GM04503 (cell line): ENCODE results near the gene WDR77.

Experiments used
- DNase-seq: peaks from one replicate; pipeline ENCODE4 v3.0.0-alpha.2; 2012; ENCODE audit warnings: low read depth

WDR77 gene

DNA sequence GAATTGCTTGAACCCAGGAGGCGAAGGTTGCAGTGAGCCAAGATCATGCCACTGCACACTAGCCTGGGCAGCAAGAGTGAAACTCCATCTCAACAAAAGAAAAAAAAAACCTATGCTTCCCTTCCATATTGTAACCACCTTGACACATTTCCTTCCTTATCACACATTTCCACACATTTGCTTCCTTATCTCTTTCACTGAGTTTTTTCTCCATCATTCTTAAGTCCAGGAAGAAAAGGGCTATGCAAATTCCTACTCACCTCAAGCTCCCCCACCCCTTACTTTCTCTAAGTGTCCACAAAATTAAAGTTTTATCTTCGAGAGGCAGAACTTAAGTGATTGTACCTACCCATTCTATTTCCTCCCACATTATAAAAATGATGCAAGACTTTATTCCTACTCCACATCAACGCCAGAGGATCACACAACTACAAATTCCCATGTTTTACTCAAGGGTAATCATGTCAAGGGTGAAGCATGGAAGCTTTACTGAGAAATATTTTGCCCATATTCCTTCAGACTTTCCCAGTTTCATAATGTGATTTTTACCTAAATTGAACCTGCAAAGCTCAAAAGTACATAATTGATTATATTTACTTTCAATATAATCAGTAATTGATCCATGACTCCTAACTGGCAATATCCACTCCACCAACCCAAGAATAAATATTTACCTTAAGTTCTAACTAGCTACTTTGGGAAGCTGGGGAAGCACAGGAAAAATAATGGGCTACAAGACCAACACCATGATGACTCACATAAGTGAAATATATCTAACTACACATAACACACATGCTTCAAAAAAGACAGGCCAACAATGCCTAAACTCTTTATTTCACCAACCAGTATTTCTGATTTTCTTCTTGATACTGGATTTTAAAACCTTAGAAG is 9.3 kb downstream of the WDR77 start:
- no peak for DNase-seq

- no peak for DNase-seq
Observed at GRCh38 chr1:111436726-111437125, 12.3 kb downstream of the WDR77 start.

DNA sequence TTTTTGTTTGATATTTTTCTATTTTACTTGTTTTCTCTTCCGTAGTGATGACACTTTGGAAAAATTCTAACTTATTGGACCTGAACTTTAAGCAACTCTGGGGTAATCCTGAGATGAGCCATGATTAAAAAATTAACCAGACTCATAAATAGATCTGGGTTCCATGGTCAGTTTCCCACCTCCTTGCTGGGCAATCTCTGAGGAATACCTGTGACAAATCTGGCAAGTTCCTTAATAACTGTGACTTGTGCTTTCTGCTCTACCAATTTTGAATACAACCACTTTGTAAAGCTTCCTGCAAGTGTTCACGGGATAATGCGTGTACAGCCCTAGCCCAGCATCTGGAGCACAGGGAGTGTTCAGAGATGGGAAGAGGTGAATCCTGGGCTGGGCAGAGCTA is 24.8 kb downstream of the WDR77 start:
- no peak for DNase-seq

DNA sequence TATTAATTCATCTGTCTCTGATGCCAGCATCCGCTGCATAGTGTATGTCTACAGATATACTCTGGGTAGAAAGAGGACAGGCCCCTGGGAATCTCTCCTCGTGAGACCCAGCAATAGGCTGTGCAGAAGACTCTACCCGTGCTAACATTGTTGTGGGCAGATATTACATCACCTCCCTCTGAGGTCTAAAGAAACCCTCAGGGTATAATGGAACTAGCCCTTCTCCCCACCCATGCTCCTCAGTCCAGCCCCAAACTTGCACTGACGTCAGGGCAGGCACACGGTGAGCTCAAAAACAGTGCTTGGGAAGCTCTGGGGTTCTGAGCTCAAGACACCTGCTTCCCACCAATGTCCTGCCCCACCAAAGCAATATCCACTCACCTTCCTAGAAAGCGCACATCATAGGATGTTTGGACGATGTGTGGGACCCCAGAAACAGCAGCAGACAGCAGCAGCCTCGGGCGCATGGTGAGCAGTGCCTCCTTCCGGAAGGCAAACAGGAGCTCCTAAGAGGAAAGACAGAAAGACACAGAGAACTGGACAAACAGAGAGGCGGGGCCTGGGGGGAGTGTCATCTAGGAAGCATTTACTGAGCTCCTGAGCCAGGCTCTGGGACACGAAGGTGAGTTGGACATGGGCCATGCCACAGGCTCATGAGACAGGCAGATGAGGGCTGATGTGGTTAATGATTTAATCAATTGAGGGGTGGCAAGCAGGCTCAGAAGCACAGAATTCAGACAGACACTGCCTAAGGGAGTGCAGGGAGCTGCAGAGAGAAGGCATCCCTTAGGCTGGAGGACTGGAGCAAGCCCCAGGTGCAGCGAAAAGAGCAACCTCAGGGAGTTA is 26.3 kb downstream of the WDR77 start:
- no peak for DNase-seq

DNA sequence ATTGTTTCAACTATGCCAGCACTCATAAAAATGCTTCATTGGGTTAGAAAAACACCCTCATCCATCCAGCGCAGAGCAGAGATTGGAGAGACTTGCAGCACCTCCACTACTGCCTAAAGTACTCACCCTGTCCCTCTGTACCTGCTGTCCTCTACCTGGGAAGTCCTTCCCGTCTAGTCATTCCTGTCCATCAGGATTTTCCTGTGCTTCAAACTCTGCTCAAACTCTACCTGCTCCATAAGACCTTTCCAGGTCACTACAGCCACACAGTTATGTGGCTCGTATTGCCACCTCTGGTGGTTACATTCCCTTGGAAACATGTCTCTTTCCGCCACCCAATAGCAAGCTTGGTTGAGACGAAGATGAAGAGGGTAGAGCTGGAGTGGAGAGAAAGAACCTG is 28.7 kb downstream of the WDR77 start:
- DNase-seq, result no peak

DNA sequence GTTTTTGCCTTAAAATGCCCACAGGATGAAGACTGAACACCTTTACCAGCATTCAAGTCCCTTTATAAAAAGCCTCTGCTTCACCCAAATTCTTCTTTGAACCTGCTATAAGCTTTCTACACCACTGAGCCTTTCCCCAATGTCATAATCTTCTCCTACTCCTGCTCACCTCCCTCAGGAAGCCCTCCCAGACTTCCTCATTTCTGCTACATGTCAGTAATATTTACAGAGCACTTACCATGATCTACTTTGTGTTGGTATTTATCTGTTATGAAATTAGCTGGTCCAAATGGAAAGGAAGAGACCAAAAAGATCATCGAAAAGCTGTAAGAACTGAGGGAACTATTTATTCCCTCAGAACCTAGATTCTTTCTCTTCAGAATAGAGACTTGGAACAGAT is 30.0 kb downstream of the WDR77 start:
- DNase-seq, result no peak

GRCh38 chr1:111417755-111418154 is 31.3 kb downstream of the WDR77 start:
- peak; percentile 20 for DNase-seq

- no peak for DNase-seq
Observed at GRCh38 chr1:111415461-111415860, 33.6 kb downstream of the WDR77 start.

DNA sequence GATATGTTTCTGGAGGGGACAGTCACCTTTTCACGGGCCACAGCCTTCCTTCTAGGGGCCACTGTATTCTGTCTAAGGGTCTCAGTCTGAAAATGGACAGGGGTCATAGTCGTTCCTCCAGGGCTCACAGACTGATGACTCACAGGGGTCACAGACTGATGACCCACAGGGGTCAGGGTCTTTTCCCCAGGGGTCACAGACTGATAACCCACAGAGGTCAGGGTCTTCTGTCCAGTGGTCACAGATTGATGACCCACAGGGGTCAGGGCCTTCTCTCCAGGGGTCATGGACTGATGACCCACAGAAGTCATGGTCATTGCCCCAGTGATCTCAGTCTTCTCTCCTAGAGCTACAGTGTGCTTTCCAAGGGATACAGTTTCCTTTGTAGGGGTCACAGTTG is 34.3 kb downstream of the WDR77 start:
- DNase-seq, result no peak

DNA sequence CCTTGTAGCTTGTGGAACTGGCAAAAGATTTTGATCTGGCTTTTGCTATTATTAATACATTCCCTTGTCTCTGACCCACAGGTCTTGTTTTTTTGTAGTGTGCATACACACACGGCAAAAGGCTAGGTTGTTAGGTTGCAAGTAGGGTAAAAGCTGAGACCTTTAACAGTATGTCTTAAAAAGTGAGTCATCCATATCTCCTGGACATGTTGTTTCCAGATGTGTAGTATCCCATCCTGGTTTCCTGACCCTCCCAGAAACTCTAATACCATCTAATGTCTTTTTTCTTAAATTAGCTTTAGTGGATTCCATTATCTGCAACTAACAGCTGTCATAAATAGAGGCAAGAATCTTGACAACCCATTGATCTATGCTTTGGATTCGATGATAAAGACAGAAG is 36.2 kb downstream of the WDR77 start:
- no peak for DNase-seq

DNA sequence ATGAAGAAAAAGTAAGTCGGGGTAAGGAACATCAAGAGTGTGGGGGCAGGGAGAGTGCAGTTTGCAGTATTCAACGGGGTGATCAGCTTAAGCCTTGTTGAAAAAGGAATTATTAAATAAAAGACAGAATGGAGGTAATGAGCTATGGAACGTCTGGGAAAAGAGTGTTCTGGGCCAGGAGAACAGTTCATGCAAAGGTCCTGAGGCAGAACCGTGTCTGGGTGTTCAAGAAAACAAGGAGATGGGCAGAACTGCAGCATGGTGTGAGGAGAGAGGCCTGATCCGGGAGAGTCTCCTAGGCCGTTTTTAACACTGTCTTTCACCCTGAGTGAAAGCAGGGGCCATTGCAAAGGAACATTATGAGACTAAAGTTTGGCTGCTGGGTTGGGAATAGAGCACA is 41.8 kb downstream of the WDR77 start:
- DNase-seq, result no peak

- no peak for DNase-seq
Observed at GRCh38 chr1:111406321-111406768, 42.7 kb downstream of the WDR77 start.

GRCh38 chr1:111404588-111404987 is 44.5 kb downstream of the WDR77 start:
- DNase-seq, result no peak

DNA sequence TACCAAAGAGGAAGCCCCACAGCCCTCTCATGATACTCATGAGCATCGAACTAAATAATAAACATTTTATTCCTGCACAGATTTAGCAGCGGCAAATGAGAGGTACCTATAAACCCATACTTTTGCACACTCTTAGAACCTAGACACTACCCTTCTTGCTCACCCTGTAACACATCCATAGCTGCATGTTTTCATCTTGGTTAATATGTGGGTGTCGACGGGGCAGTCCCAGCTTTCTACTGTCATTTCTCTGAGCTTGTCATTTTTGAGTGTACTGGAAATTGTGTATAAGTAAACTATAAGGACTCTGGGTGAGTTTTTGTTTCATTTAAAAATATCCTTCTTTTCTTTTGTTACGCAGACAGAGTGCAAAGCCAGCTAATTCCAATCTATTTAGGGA is 47.0 kb downstream of the WDR77 start:
- DNase-seq, result no peak

- DNase-seq, result no peak
Observed at GRCh38 chr1:111399792-111400610, 49.1 kb downstream of the WDR77 start.

DNA sequence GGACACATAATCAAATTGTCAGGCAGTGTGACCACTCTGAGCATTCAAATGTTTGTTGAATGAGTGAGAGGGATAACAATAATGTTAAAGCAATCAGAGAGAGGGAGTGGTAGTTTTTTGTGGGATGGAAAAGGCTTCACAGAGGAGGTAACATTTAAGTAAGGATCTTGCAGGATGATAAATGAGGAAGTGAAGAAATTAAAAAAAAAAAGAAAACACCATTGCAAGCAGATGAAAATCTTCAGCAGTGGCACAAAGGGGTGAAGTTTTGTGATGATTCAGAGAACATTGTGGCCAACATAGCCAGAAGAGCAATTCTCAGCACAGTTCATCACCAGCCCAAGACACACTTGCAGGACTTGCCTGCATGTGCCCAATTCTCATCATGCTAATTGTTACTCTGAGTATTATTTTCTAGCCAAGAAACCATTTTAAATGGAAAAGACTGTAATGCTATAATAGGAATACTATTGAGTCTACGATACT is 56.6 kb downstream of the WDR77 start:
- DNase-seq, result no peak

DNA sequence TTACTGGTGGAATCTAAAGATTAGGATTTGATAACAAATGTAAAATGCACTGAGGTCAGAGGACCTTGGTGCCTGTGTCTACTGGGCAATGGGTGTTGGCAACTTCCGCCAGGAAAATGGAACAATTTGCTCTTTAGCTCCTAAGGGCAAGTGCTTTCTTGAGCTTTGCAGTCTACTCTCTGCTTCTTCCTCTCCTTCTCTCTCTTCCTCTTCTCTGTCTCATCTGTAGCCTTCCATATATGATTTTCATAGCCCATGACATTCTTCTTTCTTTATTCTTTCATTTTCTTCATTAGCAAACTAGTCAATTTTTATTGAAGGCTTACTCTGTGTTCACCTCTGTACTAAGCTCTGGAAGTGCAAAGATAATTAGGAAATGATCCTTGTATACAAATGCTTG is 57.0 kb downstream of the WDR77 start:
- DNase-seq, result no peak
